ENCODE measurements around the gene DDX19B. TPM values are rescaled to one million over a fixed set of nuclear protein-coding genes. Genes with fewer than 3 reads are reported as not detected.
"Not testable (repeated sequence)": the region's sequence is repeated elsewhere in the genome, so short reads cannot be mapped to it uniquely, and the experiment has no call there.

Gene DDX19B
- total and polyA plus RNA-seq, 10 donors = 17.5 to 35.3 (median 27.3) TPM

DNA sequence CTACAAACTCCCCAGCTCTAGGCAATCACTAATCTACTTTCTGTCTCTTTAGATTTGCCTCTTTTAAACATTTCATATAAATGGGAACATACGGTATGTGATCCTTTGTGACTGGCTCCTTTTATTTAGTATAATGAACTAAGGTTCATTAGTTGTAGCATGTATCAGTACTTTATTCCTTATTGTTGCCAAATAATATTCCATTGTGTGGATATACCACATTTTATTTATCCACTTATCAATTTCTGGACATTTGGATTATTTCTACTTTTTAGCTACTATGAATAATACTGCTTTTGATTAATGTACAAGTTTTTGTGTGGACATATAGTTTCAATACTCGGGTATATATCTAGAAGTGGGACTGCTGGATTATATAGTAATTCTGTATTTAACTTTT is 7.9 kb downstream of the DDX19B start:
- 93 to 95% (median 95%) methylated on average over 2 of the region's 2 CpGs for WGBS, 5 donors
- TF ChIP-seq POLR2AphosphoS5 (IDR thresholded peaks at IDR 0.05) (no peak), POLR2A (IDR thresholded peaks at IDR 0.05) (no peak), CTCF (IDR thresholded peaks at IDR 0.05 in 8 of 11, conservative IDR thresholded peaks at IDR 0.05 in 3 of 11) (no peak)
- no peak for DNase-seq
- H3K27ac ChIP-seq = no peak overlapping the region
- H3K36me3 ChIP-seq = peaks cover 0 to 31% (median 0%) of the 10 kb centered on the region in 6 donors
- H3K4me1 ChIP-seq = peaks cover 0 to 51% (median 22%) of the 10 kb centered on the region in 6 donors
- H3K27me3 ChIP-seq (replicated peaks in 1 of 7) = no peaks in the 10 kb centered on the region
- intact Hi-C loops (cut with DNase I; ENCODE audit: low total_unique reads) = no loop called here
- no peak overlapping the region for H3K4me3 ChIP-seq
- H3K9me3 ChIP-seq = peaks cover 0 to under 1% (median 0%) of the 10 kb centered on the region in 8 donors

DNA sequence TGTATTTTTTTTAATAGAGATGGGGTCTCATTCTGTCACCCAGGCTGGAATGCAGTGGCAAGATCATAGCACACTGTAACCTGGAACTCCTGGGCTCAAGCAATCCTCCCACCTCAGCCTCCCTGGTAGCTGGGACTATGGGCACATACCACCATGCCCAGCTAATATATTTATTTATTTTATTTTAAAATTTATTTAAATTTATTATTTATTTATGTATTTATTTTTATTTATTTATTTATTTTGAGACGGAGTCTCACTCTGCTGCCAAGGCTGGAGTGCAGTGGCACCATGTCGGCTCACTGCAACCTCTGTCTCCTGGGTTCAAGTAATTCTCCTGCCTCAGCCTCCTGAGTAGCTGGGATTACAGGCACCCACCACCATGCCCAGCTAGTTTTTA is 8.7 kb downstream of the DDX19B start:
- DNase-seq = not testable (repeated sequence)
- WGBS, 5 donors = 95 to 100% (median 100%) methylated on average over 2 of the region's 2 CpGs

GRCh38 chr16:70320121-70320520 is 21.1 kb downstream of the DDX19B start:
- DNase-seq = no peak
- Histone ChIP-seq H3K9me3 (no peaks in the 10 kb centered on the region), H3K27ac (no peak overlapping the region), H3K4me1 (no peaks in the 10 kb centered on the region), H3K27me3 (replicated peaks in 1 of 7) (no peaks in the 10 kb centered on the region), H3K36me3 (peaks cover 0 to 100% (median 83%) of the 10 kb centered on the region in 6 donors), H3K4me3 (no peak overlapping the region)
- intact Hi-C loops (cut with DNase I; ENCODE audit: low total_unique reads) = no loop called here
- 92 to 100% (median 96%) methylated on average over 5 of the region's 5 CpGs for WGBS, 5 donors
- TF ChIP-seq CTCF (IDR thresholded peaks at IDR 0.05 in 8 of 11, conservative IDR thresholded peaks at IDR 0.05 in 3 of 11) (no peak), POLR2AphosphoS5 (IDR thresholded peaks at IDR 0.05) (no peak), POLR2A (IDR thresholded peaks at IDR 0.05) (no peak)

More for the DNA sequence above, 8.7 kb downstream of the DDX19B start:
- H3K4me3 ChIP-seq; H3K27me3 ChIP-seq (replicated peaks in 1 of 7); H3K9me3 ChIP-seq; intact Hi-C loops (cut with DNase I; ENCODE audit: low total_unique reads); H3K27ac ChIP-seq: not testable (repeated sequence)
- Histone ChIP-seq H3K36me3 (peaks cover 0 to 27% (median 1%) of the 10 kb centered on the region in 6 donors), H3K4me1 (peaks cover 0 to 43% (median 20%) of the 10 kb centered on the region in 6 donors)

DNA sequence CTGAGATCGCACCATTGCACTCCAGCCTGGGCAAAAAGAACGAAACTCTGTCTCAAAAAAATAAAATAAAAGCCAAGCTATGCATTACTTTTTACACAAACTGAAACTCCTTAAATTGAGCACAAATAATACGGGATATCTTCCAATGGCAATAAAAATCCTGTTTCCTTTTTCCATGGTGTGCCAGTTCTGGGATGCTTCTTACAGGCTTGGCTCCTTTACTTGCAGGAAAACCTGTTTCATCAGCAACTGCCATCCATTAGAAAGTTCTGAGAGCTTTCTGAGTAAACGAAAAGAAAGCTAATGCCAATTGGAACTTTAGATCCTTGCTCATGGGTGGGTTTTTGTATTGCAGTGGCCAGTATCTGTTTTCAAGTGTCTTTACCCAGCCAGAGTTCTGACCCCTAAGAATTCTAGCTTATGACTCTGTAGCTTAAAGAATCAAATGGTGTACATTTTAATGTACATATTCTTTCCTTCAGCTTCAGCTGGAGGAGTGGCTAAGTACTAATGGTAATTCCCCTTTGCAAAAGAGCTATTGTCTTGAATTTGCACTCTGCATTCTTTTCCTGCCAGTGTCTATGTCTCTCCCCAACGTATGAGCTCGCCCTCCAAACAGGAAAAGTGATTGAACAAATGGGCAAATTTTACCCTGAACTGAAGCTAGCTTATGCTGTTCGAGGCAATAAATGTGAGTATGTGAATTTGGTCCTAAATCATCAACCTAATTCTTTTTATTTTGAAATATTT is 26.2 kb downstream of the DDX19B start:
- Histone ChIP-seq H3K4me1 (no peaks in the 10 kb centered on the region), H3K9me3 (no peaks in the 10 kb centered on the region), H3K36me3 (peaks cover 0 to 100% (median 85%) of the 10 kb centered on the region in 6 donors), H3K27ac (no peak overlapping the region), H3K4me3 (no peak overlapping the region), H3K27me3 (replicated peaks in 1 of 7) (no peaks in the 10 kb centered on the region)
- intact Hi-C loops (cut with DNase I; ENCODE audit: low total_unique reads) = no loop called here
- no peak for DNase-seq
- 89 to 95% (median 93%) methylated on average over 7 of the region's 7 CpGs for whole genome bisulfite sequencing, 5 donors
- TF ChIP-seq POLR2A (IDR thresholded peaks at IDR 0.05) (no peak), POLR2AphosphoS5 (IDR thresholded peaks at IDR 0.05) (no peak), CTCF (IDR thresholded peaks at IDR 0.05 in 8 of 11, conservative IDR thresholded peaks at IDR 0.05 in 3 of 11) (no peak)
